ENCODE measurements around the gene POTEG.
"Not testable (repeated sequence)": the region's sequence is repeated elsewhere in the genome, so short reads cannot be mapped to it uniquely, and the experiment has no call there.

The POTEG gene

GRCh38 chr14:19374451-19374903, 59.7 kb downstream of the POTEG start:
- DNase-seq (ENCODE audit: low read depth in 2 of 2) = not testable (repeated sequence)

- not testable (repeated sequence) for DNase-seq (ENCODE audit: low read depth in 2 of 2)
Measured at GRCh38 chr14:19372813-19373500, 61.2 kb downstream of the POTEG start.

- not testable (repeated sequence) for DNase-seq (ENCODE audit: low read depth in 2 of 2)
Measured at GRCh38 chr14:19371767-19372166, 62.4 kb downstream of the POTEG start.

GRCh38 chr14:19362803-19363202, 71.3 kb downstream of the POTEG start:
- DNase-seq (ENCODE audit: low read depth in 2 of 2) = not testable (repeated sequence)

GRCh38 chr14:19362323-19362722, 71.8 kb downstream of the POTEG start:
- DNase-seq (ENCODE audit: low read depth in 2 of 2) = not testable (repeated sequence)

GRCh38 chr14:19361636-19362253, 72.4 kb downstream of the POTEG start:
- DNase-seq (ENCODE audit: low read depth in 2 of 2) = not testable (repeated sequence)

- DNase-seq (ENCODE audit: low read depth in 2 of 2) = not testable (repeated sequence)
Measured at GRCh38 chr14:19360937-19361635, 73.1 kb downstream of the POTEG start.

Measured in fibroblast of skin of left biceps (primary cell).